ENCODE data around the gene ETF1.

The ETF1 gene

GRCh38 chr5:138542956-138543729, at the start of gene ETF1:
Gene ETF1, minus strand, starts transcription at chr5:138543236. Its CDS starts 318 bp downstream, at chr5:138542918.
- peak; percentile 96 for FAIRE-seq

GRCh38 chr5:138588013-138588788, 45.2 kb upstream of the ETF1 start:
- FAIRE-seq, result no peak

- no peak for FAIRE-seq
These were observed 42.1 kb upstream of the ETF1 start for GRCh38 chr5:138585157-138585556.

GRCh38 chr5:138583984-138584637, 41.1 kb upstream of the ETF1 start:
- no peak for FAIRE-seq

GRCh38 chr5:138582959-138583358, 39.9 kb upstream of the ETF1 start:
- no peak for FAIRE-seq

GRCh38 chr5:138580777-138581176, 37.7 kb upstream of the ETF1 start:
- FAIRE-seq, result no peak

- no peak for FAIRE-seq
These were observed 37.0 kb upstream of the ETF1 start for GRCh38 chr5:138580001-138580400.

GRCh38 chr5:138579517-138579863, 36.5 kb upstream of the ETF1 start:
- FAIRE-seq, result no peak

GRCh38 chr5:138577452-138577851, 34.4 kb upstream of the ETF1 start:
- FAIRE-seq, result no peak

- peak; percentile 88 for FAIRE-seq
These were observed 32.4 kb upstream of the ETF1 start, which contains the start of gene HSPA9 for GRCh38 chr5:138575194-138576015. Gene HSPA9, minus strand, starts transcription at chr5:138575401. Its CDS starts 83 bp downstream, at chr5:138575318.

- FAIRE-seq, result no peak
These were observed 31.7 kb upstream of the ETF1 start for GRCh38 chr5:138574744-138575193.

GRCh38 chr5:138573949-138574670, 31.1 kb upstream of the ETF1 start:
- FAIRE-seq, result no peak

- FAIRE-seq, result no peak
These were observed 30.2 kb upstream of the ETF1 start for GRCh38 chr5:138573223-138573622.

GRCh38 chr5:138570871-138571270, 27.8 kb upstream of the ETF1 start:
- no peak for FAIRE-seq

GRCh38 chr5:138569782-138570181, 26.7 kb upstream of the ETF1 start:
- no peak for FAIRE-seq

- no peak for FAIRE-seq
These were observed 25.2 kb upstream of the ETF1 start for GRCh38 chr5:138568061-138568824.

GRCh38 chr5:138566792-138567191, 23.8 kb upstream of the ETF1 start:
- no peak for FAIRE-seq

- no peak for FAIRE-seq
These were observed 22.2 kb upstream of the ETF1 start for GRCh38 chr5:138565100-138565821.

GRCh38 chr5:138564242-138564641, 21.2 kb upstream of the ETF1 start:
- FAIRE-seq, result no peak

- no peak for FAIRE-seq
These were observed 20.5 kb upstream of the ETF1 start for GRCh38 chr5:138563340-138564118.

Data from TTC549 (cell line).